K562 (cell line): ENCODE measurements around the gene PLEKHA8. TPM values are rescaled to one million over a fixed set of nuclear protein-coding genes. Genes with fewer than 3 reads are reported as not detected.

Experiments
- ARNT ChIP-seq, 2 experiments: fragments of 450-650 bp; IDR thresholded peaks; 2 replicates each; pipeline ENCODE4 v1.6.1; 2016; ENCODE audit warnings: mild to moderate bottlenecking in 1 of 2
- BACH1 ChIP-seq: fragments of 200-800 bp; sonication (Bioruptor generic); IDR thresholded peaks from 2 replicates; pipeline ENCODE4 v1.6.1; 2016; ENCODE audit warnings: missing genetic modification characterization, missing compliant biosample characterization
- CC2D1A ChIP-seq: fragments of 450-650 bp; IDR thresholded peaks from 2 replicates; pipeline ENCODE4 v1.6.1; 2017; ENCODE audit warnings: mild to moderate bottlenecking
- HNRNPL ChIP-seq: fragments of 200-400 bp; formaldehyde crosslinking; IDR thresholded peaks from 2 replicates; pipeline ENCODE4 v1.6.1; 2017; ENCODE audit warnings: low read depth, mild to moderate bottlenecking, low read length
- HNRNPLL ChIP-seq: fragments of 200-400 bp; formaldehyde crosslinking; IDR thresholded peaks from 2 replicates; pipeline ENCODE4 v1.6.1; 2017; ENCODE audit warnings: low read length, low read depth, mild to moderate bottlenecking; ENCODE audit not compliant: poor library complexity, severe bottlenecking
- MGA ChIP-seq: fragments of 450-650 bp; IDR thresholded peaks from 2 replicates; pipeline ENCODE4 v1.6.1; 2016; ENCODE audit warnings: mild to moderate bottlenecking, moderate library complexity
- NKRF ChIP-seq: fragments of 450-650 bp; IDR thresholded peaks from 2 replicates; pipeline ENCODE4 v1.6.1; 2016; ENCODE audit warnings: borderline replicate concordance
- NR3C1 ChIP-seq: sonication (generic); formaldehyde crosslinking; IDR thresholded peaks from 2 replicates; pipeline ENCODE4 v1.8.1; 2022; ENCODE audit warnings: missing genetic modification reagents
- SOX6 ChIP-seq: fragments of 450-650 bp; IDR thresholded peaks from 2 replicates; pipeline ENCODE4 v1.6.1; 2014; ENCODE audit warnings: mild to moderate bottlenecking
- ZNF134 ChIP-seq: fragments of 250-450 bp; sonication (Bioruptor Pico); conservative IDR thresholded peaks from 2 replicates; pipeline ENCODE4 v1.4.0; 2020
- polyA plus RNA-seq, 8 experiments: library from polyadenylated mRNA; depleted of rRNA in 4 of 8; stranded (reverse) in 5 of 8; unstranded in 3 of 8; fragments of >200 nt; fragmentation: Nextera tagmentation in 2 of 8; fragmentation: Illumina TruSeq in 1 of 8; extraction: Ambion mirVana in 2 of 8; extraction: Trizol in 1 of 8; gene quantifications; 2 replicates each; pipeline versions ENCODE4 v1.2.1 to v1.2.3, GENCODE V29; 2011 to 2014; ENCODE audit warnings: inconsistent platforms in 1 of 8, missing spikeins in 1 of 8
- total RNA-seq, 7 experiments: library from RNA; depleted of rRNA in 6 of 7; stranded (reverse); fragments of >200 nt in 6 of 7; fragmentation: Illumina TruSeq in 2 of 7; extraction: Trizol in 2 of 7; gene quantifications; 2 replicates each; pipeline versions ENCODE4 v1.2.1 to v1.2.3, GENCODE V29; 2011 to 2021; ENCODE audit warnings: low replicate concordance in 1 of 7
- TF ChIP-seq, protein P1 (sequence below): fragments of 450-650 bp; IDR thresholded peaks from 2 replicates; pipeline ENCODE4 v1.6.1; 2016; ENCODE audit warnings: low read depth, mild to moderate bottlenecking, moderate library complexity
- TF ChIP-seq, protein P2 (sequence below): sonication (generic); formaldehyde crosslinking; IDR thresholded peaks from 2 replicates; pipeline ENCODE4 v1.4.0; 2020; ENCODE audit warnings: mild to moderate bottlenecking, missing genetic modification reagents

The PLEKHA8 gene
- total and polyA plus RNA-seq, 9 of the 15 experiments (the other 6 are each of a cell fraction or from before 2014, with no cell fraction given) = 3.2 to 16.3 (median 11.8) TPM

DNA sequence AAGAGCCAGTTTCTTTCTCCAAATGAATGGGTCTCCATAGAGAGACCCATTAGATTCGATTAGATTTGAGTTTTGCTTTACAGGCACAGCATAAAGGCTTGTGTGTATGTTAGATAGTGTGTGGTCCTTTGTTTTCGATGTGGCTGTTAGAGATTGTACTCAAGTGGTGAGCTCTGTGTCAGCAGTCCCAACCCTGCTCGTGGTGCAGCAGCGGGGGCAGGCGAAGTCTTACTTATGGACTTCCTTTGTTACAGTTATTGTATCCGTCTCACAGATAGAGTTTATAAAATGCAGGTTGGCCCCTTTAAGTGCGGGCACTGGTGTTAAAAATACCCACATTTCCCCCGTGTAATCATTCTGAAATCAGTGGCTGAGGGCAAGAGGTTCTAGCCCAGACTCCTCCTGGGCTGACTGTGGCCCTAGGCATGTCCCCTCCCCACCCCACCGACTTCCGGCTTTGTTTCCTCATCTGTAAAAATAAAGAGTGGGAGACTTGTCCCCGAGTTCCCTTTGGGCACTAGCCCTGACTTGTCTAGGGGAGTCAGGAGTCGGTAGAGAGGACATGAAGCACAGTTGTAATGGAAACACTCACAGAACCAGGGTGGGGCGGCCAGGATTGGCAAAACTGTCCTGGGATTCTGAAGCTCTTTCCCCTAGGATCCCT lies 135.2 kb downstream of the PLEKHA8 start (continued):
- TF ChIP-seq BACH1 (tag) (no peak), HNRNPLL (no peak), NR3C1 (no peak), SOX6 (peak; percentile 48; the same call in 1 of the 2 replicates), NKRF (no peak), HNRNPL (no peak), CC2D1A (no peak), ARNT (IDR thresholded peaks at IDR 0.05) (no peak), MGA (peak; percentile 66), ZNF134 (CRISPR knock-in tag) (peak; percentile 33; the same call in 1 of the 2 replicates)
- TF ChIP-seq, protein P1, sequence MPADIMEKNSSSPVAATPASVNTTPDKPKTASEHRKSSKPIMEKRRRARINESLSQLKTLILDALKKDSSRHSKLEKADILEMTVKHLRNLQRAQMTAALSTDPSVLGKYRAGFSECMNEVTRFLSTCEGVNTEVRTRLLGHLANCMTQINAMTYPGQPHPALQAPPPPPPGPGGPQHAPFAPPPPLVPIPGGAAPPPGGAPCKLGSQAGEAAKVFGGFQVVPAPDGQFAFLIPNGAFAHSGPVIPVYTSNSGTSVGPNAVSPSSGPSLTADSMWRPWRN = no peak
- TF ChIP-seq, protein P2, sequence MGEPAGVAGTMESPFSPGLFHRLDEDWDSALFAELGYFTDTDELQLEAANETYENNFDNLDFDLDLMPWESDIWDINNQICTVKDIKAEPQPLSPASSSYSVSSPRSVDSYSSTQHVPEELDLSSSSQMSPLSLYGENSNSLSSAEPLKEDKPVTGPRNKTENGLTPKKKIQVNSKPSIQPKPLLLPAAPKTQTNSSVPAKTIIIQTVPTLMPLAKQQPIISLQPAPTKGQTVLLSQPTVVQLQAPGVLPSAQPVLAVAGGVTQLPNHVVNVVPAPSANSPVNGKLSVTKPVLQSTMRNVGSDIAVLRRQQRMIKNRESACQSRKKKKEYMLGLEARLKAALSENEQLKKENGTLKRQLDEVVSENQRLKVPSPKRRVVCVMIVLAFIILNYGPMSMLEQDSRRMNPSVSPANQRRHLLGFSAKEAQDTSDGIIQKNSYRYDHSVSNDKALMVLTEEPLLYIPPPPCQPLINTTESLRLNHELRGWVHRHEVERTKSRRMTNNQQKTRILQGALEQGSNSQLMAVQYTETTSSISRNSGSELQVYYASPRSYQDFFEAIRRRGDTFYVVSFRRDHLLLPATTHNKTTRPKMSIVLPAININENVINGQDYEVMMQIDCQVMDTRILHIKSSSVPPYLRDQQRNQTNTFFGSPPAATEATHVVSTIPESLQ (CRISPR knock-in tag) = no peak
